Upper lobe of left lung (tissue), 6 donors: ENCODE results near the gene CTDP1. TPM values are rescaled to one million over a fixed set of nuclear protein-coding genes. Genes with fewer than 3 reads are reported as not detected.
A peak's percentile ranks its signal among the peaks of the same experiment; 100 is the strongest.

ENCODE experiments used
- ATAC-seq, 2 donors: fragments of 200-7000 bp; cut with Tn5 transposase; one replicate each; pipeline ENCODE4 v1.9.1; 2022; ENCODE audit warnings: mild to moderate bottlenecking in 2 of 2, moderate library complexity in 2 of 2; ENCODE audit not compliant: low FRiP score in 2 of 2
- DNase-seq, 2 donors: peaks; one replicate each; pipeline ENCODE4 v3.0.0-alpha.2; 2019 to 2020
- H3K27ac ChIP-seq, 4 donors: fragments of 200-600 bp; sonication (generic); one replicate each; pipeline ENCODE4 v1.5.1; 2016 to 2019
- H3K27me3 ChIP-seq, 4 donors: fragments of 200-600 bp; sonication (generic); one replicate each; pipeline ENCODE4 v1.5.1; 2017 to 2019
- H3K36me3 ChIP-seq, 4 donors: fragments of 200-600 bp; sonication (generic); one replicate each; pipeline ENCODE4 v1.5.1; 2016 to 2019
- H3K4me1 ChIP-seq, 4 donors: fragments of 200-600 bp; sonication (generic); one replicate each; pipeline ENCODE4 v1.5.1; 2018 to 2019
- H3K4me3 ChIP-seq, 4 donors: fragments of 200-600 bp; sonication (generic); one replicate each; pipeline ENCODE4 v1.5.1; 2017 to 2019; ENCODE audit warnings: mild to moderate bottlenecking in 2 of 4, moderate library complexity in 1 of 4
- H3K9me3 ChIP-seq, 4 donors: fragments of 200-600 bp; sonication (generic); one replicate each; pipeline ENCODE4 v1.5.1; 2018 to 2019
- CTCF ChIP-seq, 6 experiments: fragments of 450-650 bp in 4 of 6; fragments of 200-600 bp in 2 of 6; sonication (generic) in 2 of 6; IDR thresholded peaks; one replicate each; pipeline ENCODE4 v1.5.1; 2016 to 2019; ENCODE audit warnings: antibody characterized with exemption in 6 of 6
- EP300 ChIP-seq, 4 donors: sonication (generic); formaldehyde crosslinking; IDR thresholded peaks; one replicate each; pipeline ENCODE4 v1.5.1; 2017; ENCODE audit warnings: antibody characterized with exemption in 4 of 4, control low read depth in 2 of 4
- POLR2A ChIP-seq, 4 donors: fragments of 450-650 bp; IDR thresholded peaks; one replicate each; pipeline ENCODE4 v1.5.1; 2016 to 2017; ENCODE audit warnings: antibody characterized with exemption in 4 of 4, mild to moderate bottlenecking in 2 of 4
- POLR2AphosphoS5 ChIP-seq, 2 donors: sonication (generic); formaldehyde crosslinking; IDR thresholded peaks; one replicate each; pipeline ENCODE4 v1.5.1; 2017; ENCODE audit warnings: antibody characterized with exemption in 2 of 2
- WGBS, 2 donors: methylation state at CpG; one replicate each; pipeline ENCODE4 v1.1.5; 2017 to 2018; 5-methylcytosine and 5-hydroxymethylcytosine counted together
- total RNA-seq, 6 donors: library from RNA; depleted of rRNA in 4 of 6; stranded (reverse); fragments of >200 nt in 4 of 6; gene quantifications; one replicate each; pipeline versions ENCODE4 v1.1.0 to v1.2.1, GENCODE V29; 2016 to 2021
- donor health status: DM: no; HTN: no; CAD: no; lungs with moderate emphysema.
- donor health status: DM: no; HTN: yes; CAD: no; lungs with severe emphysema.

The CTDP1 gene
- total RNA-seq, 6 donors from 2014 or later, result 21.3 to 44.7 (median 29.7) TPM

- Histone ChIP-seq H3K4me1 (peaks cover 18 to 39% (median 26%) of the 10 kb centered on the region in 4 donors), H3K9me3 (no peaks in the 10 kb centered on the region), H3K27ac (peak overlapping the region in 2 of 4 donors; percentile 70 to 99), H3K36me3 (peaks cover 0 to 3% (median 0%) of the 10 kb centered on the region in 4 donors), H3K27me3 (no peaks in the 10 kb centered on the region), H3K4me3 (no peak overlapping the region)
- WGBS, 2 donors, result 60 to 64% methylated on average over 15 of the region's 15 CpGs
- DNase-seq (peak in 1 of 2 donors; percentile 48), ATAC-seq (no peak)
- TF ChIP-seq POLR2AphosphoS5 (IDR thresholded peaks at IDR 0.05) (peak in 1 of 2 donors; percentile 53), POLR2A (IDR thresholded peaks at IDR 0.05) (no peak), EP300 (IDR thresholded peaks at IDR 0.05) (no peak), CTCF (IDR thresholded peaks at IDR 0.05) (no peak)
These were observed 3.5 kb downstream of the CTDP1 start for GRCh38 chr18:79682894-79683625.

- Histone ChIP-seq H3K4me1 (peaks cover 12 to 32% (median 19%) of the 10 kb centered on the region in 4 donors), H3K9me3 (no peaks in the 10 kb centered on the region), H3K27me3 (no peaks in the 10 kb centered on the region), H3K27ac (peak overlapping the region in 1 of 4 donors; percentile 23), H3K4me3 (no peak overlapping the region), H3K36me3 (peaks cover 0 to 3% (median 0%) of the 10 kb centered on the region in 4 donors)
- ATAC-seq (no peak), DNase-seq (no peak)
- TF ChIP-seq CTCF (IDR thresholded peaks at IDR 0.05), result no peak
- TF ChIP-seq POLR2A (IDR thresholded peaks at IDR 0.05), result no peak
- TF ChIP-seq POLR2AphosphoS5 (IDR thresholded peaks at IDR 0.05), result no peak
- no peak for TF ChIP-seq EP300 (IDR thresholded peaks at IDR 0.05)
- 87 to 88% methylated on average over 21 of the region's 21 CpGs for WGBS, 2 donors
These were observed 4.2 kb downstream of the CTDP1 start for GRCh38 chr18:79683626-79684282.

- peaks cover 12 to 32% (median 19%) of the 10 kb centered on the region in 4 donors for H3K4me1 ChIP-seq
- no peak overlapping the region for H3K4me3 ChIP-seq
- 70 to 77% methylated on average over 10 of the region's 10 CpGs for WGBS, 2 donors
- no peak for TF ChIP-seq POLR2AphosphoS5 (IDR thresholded peaks at IDR 0.05)
- no peak for TF ChIP-seq POLR2A (IDR thresholded peaks at IDR 0.05)
- no peak for TF ChIP-seq EP300 (IDR thresholded peaks at IDR 0.05)
- TF ChIP-seq CTCF (IDR thresholded peaks at IDR 0.05), result no peak
- no peaks in the 10 kb centered on the region for H3K27me3 ChIP-seq
- no peaks in the 10 kb centered on the region for H3K9me3 ChIP-seq
- DNase-seq (no peak), ATAC-seq (no peak)
- no peak overlapping the region for H3K27ac ChIP-seq
- peaks cover 0 to 3% (median 0%) of the 10 kb centered on the region in 4 donors for H3K36me3 ChIP-seq
These were observed 4.7 kb downstream of the CTDP1 start for GRCh38 chr18:79684283-79684631.

GRCh38 chr18:79684787-79685186 is 5.2 kb downstream of the CTDP1 start:
- Histone ChIP-seq H3K4me3 (no peak overlapping the region), H3K36me3 (peaks cover 0 to 3% (median 0%) of the 10 kb centered on the region in 4 donors), H3K27ac (no peak overlapping the region), H3K27me3 (no peaks in the 10 kb centered on the region), H3K9me3 (no peaks in the 10 kb centered on the region), H3K4me1 (peaks cover 12 to 32% (median 19%) of the 10 kb centered on the region in 4 donors)
- DNase-seq, result no peak
- TF ChIP-seq CTCF (IDR thresholded peaks at IDR 0.05) (no peak), POLR2A (IDR thresholded peaks at IDR 0.05) (no peak), EP300 (IDR thresholded peaks at IDR 0.05) (no peak), POLR2AphosphoS5 (IDR thresholded peaks at IDR 0.05) (no peak)
- WGBS, 2 donors, result 67 to 70% methylated on average over 13 of the region's 13 CpGs
- ATAC-seq, result peak in 1 of 2 donors; percentile 87
